Measurements from ENCODE around the gene CREB5.

Gene CREB5

GRCh38 chr7:28435732-28436378, 23.5 kb downstream of the CREB5 start:
- DNase-seq (ENCODE audit: low read depth), result no peak

DNA sequence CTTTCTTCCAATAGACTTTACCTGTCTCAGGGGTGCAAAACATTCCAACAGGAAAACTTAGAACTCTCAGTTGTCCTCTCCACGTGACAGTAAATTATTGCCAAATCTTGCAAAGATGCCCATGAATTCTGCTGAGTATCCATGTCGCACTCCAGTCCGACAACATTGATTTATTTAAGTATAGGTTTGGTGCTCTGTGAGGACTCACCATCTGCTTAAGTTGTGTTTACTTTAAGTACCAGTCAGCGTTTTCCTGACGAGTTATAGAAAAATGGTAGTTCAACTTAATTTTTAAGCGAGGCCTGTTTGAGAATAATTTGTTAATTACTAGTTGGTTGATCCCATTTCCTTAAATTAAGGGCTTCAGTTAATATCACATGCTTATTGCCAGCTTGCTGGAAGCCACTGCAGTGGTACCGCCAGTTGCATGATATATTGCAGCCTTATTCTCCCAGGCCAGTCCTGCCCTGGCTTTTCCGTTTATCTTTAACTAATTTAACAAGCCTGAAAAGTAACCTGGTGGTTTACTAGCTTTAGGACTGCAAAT, 27.8 kb downstream of the CREB5 start:
- no peak for DNase-seq (ENCODE audit: low read depth)

GRCh38 chr7:28442540-28443420, 30.5 kb downstream of the CREB5 start:
- no peak for DNase-seq (ENCODE audit: low read depth)

GRCh38 chr7:28446131-28446530, 33.8 kb downstream of the CREB5 start:
- DNase-seq (ENCODE audit: low read depth), result no peak

DNA sequence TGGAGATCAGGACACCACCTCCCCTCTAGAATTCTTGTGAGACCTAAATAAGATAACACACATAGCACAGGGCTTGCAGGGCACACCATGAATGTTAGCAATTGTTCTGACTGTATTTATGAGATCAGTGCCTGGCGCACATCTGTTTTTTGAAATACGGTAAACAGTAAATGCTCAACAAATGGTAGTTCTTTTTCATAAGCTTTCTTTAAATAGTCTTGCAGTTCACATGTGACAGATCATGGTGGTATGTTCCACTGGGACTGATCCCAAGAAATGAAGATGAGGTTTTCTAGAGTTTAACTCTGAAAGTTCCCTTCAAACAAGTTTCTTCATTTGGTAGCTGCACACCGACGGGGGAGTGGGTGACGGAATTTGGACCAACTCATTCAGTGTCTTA, 34.8 kb downstream of the CREB5 start:
- DNase-seq (ENCODE audit: low read depth), result no peak

GRCh38 chr7:28448708-28449107, 36.4 kb downstream of the CREB5 start:
- no peak for DNase-seq (ENCODE audit: low read depth)

- DNase-seq (ENCODE audit: low read depth), result no peak
Measured at GRCh38 chr7:28452681-28453080, 40.4 kb downstream of the CREB5 start.

DNA sequence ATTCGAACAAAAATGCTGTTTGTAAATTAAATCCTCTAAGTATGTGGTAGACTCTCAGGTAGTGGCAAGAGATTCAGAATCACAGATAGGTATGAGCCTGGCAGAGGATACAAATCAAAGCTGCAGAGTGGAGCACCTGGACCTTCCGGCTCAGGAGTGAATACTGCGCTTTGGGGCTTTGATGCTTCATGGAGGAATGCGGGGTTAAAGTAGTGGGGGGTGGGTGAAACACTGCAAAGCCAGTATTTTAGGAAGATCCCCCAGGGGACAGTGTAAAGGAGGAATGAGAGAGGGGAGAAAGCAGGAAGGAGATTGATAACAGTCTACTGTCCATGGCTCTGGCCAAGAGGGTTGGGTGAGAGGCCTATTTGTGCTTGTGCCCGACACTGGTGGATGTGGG, 43.2 kb downstream of the CREB5 start:
- DNase-seq (ENCODE audit: low read depth), result no peak

GRCh38 chr7:28456044-28456443, 43.7 kb downstream of the CREB5 start:
- no peak for DNase-seq (ENCODE audit: low read depth)

DNA sequence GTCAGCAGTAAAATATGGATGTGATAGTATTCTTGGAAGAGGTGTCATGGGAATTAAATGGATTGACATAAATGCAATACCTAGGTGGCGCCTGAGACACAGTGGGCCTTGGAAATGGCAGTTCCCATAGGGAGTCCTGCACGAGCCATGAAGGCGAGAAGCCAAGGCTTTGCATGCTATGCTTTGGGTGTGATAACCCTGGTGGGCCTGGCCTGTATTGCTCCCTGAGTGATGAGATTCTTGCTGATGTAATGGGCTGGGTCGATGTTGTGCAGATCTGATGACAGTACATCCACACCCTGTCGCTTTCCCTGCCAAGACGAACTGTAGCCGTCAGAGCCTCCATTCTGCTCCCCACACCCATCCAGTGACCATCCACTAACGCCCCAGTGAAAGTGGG, 46.4 kb downstream of the CREB5 start:
- no peak for DNase-seq (ENCODE audit: low read depth)

DNA sequence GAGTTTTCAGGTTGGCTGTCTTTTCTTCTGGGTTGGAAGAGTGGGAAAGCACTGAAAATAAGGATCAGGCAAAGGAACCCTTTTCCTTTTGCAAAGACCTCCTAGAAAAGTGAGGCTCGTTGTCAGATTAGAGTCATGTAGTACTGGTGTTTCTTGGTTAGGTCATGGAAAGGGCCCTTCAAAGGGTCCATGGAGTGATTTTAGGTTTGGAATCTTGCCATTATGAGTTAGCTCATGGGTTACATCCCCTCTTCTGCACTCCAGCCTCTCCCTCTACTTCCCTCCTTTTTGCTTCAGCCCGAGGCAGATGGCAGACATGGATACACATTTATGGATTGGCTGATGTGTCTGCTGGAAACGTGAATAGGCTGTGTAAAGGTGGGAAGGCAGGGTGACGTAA, 47.0 kb downstream of the CREB5 start:
- no peak for DNase-seq (ENCODE audit: low read depth)

GRCh38 chr7:28465697-28466096, 53.4 kb downstream of the CREB5 start:
- no peak for DNase-seq (ENCODE audit: low read depth)

- DNase-seq (ENCODE audit: low read depth), result no peak
Measured at GRCh38 chr7:28466341-28466740, 54.0 kb downstream of the CREB5 start.

GRCh38 chr7:28466885-28467284, 54.6 kb downstream of the CREB5 start:
- no peak for DNase-seq (ENCODE audit: low read depth)

- no peak for DNase-seq (ENCODE audit: low read depth)
Measured at GRCh38 chr7:28469562-28469961, 57.2 kb downstream of the CREB5 start.

- no peak for DNase-seq (ENCODE audit: low read depth)
Measured at GRCh38 chr7:28470344-28470743, 58.0 kb downstream of the CREB5 start.

DNA sequence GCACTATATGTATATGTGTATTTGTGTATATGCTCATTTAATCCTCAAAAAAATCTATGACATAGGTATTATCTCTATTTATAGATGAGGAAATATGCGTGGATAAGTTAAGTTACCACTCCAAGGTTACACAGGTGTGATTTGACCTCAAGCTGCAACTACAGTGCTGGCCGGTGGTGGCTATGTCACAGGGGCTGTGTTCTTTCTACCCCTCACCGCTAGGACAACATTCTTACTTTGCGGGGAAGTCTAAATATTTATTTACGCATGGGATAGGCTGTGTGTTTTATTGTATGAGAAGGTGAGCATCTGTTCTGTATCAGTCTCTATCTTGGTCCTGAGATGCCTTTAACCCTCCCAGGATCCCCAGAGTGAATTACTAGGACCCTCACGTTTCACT, 60.0 kb downstream of the CREB5 start:
- DNase-seq (ENCODE audit: low read depth), result no peak

- DNase-seq (ENCODE audit: low read depth), result no peak
Measured at GRCh38 chr7:28473571-28474281, 61.4 kb downstream of the CREB5 start.

GRCh38 chr7:28474282-28474638, 61.9 kb downstream of the CREB5 start:
- no peak for DNase-seq (ENCODE audit: low read depth)

DNA sequence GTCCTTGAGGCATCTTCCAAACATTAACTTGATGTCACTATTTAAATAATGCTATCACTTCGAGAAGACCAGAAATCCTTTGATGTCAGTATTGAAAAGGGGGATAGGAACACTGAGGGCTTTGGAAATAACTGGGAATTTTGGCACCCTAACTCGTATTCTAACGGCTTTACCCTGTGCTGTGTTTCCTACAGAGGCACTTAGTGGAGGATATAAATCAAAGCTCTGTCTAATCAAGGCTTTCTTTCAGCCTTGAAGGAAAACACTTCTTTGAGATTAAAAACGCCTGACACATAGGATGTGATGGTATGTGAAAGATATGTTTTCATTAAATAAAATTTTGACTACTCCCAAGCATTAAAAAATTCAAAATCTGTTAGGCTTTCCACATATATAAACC, 62.3 kb downstream of the CREB5 start:
- no peak for DNase-seq (ENCODE audit: low read depth)

GRCh38 chr7:28477041-28477442, 64.7 kb downstream of the CREB5 start:
- no peak for DNase-seq (ENCODE audit: low read depth)

GRCh38 chr7:28478656-28479055, 66.3 kb downstream of the CREB5 start:
- DNase-seq (ENCODE audit: low read depth), result no peak

- no peak for DNase-seq (ENCODE audit: low read depth)
Measured at GRCh38 chr7:28479507-28479947, 67.2 kb downstream of the CREB5 start.
